GM18519 (cell line): Measurements from ENCODE around the gene DNAH1.

Experiments used
- ATAC-seq: cut with Tn5 transposase; IDR thresholded peaks from one replicate; pipeline ENCODE4 v1.9.1; 2021; ENCODE audit warnings: mild to moderate bottlenecking, moderate library complexity; ENCODE audit not compliant: unreplicated experiment, low FRiP score

DNAH1 gene

DNA sequence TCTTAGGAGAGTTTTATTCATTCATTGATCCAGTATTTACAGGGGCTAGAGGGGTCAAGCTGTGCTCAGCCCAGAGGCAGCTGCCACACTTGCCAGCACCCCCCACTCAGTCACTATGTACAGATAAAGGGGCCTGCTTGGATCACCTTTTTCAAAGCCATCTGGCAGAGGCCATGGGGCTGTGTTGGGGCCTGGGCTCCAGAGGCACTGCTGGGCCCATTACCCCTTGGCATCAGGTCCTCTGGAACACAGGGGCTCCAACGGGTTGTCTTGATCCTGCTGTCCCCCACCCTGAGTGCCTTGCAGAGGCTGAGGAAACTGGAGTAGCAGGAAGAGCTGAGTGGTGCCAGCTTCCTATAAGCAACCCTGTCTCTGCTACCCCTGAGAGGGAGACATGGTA, 84.9 kb downstream of the DNAH1 start:
- no peak for ATAC-seq

- no peak for ATAC-seq
Measured at GRCh38 chr3:52401551-52401950, 85.4 kb downstream of the DNAH1 start.

- ATAC-seq, result no peak
Measured at GRCh38 chr3:52402101-52402521, 86.0 kb downstream of the DNAH1 start.

- no peak for ATAC-seq
Measured at GRCh38 chr3:52402706-52403270, 86.7 kb downstream of the DNAH1 start.

DNA sequence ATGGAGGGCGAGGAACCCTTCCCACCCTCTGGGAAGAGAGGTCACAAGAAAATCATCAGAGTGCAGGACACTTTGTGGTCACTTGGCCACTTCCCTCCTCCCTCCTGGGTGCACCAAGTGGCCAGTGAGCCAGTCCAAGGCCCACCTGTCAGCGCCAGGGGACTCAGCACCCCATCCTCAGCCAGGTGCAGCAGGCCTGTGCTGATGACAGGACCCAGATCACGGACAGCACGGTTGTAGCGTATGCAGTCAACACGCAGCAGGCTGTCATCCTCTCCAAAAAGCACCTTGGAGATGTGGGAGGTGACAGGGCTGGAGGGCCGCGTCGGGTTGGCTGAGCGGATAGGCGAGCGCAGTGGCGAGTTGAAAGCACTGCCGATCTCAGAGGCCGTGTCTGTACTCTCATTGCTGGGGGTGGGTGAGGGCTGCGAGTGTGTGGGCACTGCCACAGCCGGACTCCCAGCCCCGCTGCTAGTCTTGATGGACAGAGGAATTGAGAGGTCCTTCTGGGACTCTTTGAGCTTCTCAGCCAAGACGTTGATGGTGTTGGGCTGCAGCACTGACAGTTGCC, 87.2 kb downstream of the DNAH1 start:
- no peak for ATAC-seq

- ATAC-seq, result no peak
Measured at GRCh38 chr3:52403955-52404354, 87.8 kb downstream of the DNAH1 start.

GRCh38 chr3:52404391-52404790, 88.3 kb downstream of the DNAH1 start:
- no peak for ATAC-seq

GRCh38 chr3:52405066-52405465, 88.9 kb downstream of the DNAH1 start:
- no peak for ATAC-seq

- no peak for ATAC-seq
Measured at GRCh38 chr3:52405601-52406110, 89.5 kb downstream of the DNAH1 start.

DNA sequence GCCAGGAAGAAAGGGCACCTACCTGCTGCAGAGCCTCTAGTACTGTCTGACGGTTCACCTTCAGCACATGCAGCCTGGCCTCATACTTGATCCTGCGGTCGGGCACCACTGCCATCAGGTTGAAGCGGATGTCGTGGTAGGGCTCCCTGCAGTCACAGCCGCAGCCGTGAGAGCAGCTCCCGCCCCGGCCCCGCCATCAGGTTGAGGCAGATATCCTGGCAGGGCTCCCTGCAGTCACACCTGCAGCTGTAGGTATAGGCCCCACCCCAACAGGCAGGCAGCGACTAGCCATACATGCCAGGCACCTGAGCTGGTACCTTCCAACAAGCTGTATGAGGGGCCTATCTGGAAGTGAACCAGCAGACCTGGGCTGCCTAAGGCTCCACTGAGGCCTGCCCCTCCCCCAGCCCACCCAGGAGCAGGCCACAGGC, 90.1 kb downstream of the DNAH1 start:
- ATAC-seq, result no peak

DNA sequence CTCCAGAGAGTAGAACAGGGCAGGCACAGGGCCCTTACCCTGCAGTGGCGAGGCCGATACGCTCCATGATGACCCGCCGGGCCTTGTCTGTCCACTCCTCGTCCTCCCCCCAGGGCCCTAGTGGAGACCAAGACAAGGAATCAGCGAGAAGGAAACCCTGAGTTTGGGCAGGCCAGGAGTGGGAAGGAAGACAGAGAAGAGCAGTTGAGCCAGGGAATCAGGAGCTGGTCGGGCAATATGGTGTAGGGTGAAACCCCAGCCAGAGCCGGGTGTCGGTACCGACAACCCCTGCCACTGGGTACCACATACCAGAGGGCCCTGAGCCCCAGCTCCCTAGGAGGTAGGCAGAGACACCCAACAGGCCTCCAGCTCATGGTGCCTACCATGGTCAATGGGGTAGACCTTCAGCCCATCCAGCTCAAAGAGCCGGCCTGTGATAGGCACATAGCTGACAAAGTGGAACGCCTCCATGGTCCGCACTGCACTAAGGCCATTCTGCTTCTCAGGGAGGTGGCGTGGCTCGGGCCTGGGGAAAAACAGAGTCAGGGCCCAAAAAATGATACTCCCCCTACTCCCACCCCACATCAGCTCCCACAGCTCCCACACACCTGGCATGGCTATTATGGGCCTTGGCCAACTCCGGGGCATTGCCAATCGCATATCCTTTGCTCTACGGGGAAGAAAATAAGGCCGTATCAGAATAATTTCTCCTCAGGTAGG, 90.8 kb downstream of the DNAH1 start:
- ATAC-seq, result no peak

DNA sequence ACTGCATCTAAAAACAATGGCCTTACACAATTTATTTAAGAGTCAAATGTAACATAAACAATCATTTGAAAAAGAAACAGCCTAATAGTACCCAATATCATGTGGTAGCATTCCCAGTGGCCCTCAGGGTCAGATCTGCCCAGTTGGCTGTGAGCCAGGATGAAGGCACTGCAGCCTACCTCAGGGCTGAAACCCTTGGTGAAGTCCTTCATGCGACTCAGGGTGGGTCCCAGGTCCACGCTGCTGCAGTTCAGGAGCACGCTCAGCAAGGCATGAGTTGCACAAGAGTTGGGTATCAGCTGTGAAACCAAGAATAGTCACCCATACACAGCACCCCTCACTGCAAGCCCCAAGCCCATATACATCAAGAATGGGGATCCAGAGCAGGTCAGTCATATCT, 91.7 kb downstream of the DNAH1 start:
- ATAC-seq, result no peak

DNA sequence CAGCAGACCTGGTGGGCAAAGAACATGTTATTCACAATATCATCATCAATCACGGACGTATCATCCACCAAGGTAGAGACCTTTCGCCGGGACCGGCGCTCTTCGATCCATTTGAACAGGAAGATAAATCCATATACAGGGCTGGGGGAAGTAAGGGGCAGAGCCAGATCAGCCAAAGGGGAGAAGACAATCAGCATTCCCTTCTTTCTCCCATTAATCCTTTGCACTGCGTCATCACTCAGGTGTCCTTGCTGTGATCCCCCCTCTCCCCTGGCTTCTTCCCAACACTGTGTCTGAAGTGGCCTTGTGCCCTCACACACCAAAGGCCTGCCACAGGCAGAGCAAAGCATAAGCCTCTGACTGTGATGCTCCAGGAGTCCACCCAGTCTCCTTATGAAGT, 92.3 kb downstream of the DNAH1 start:
- no peak for ATAC-seq

GRCh38 chr3:52415800-52416199, 99.7 kb downstream of the DNAH1 start:
- ATAC-seq, result no peak

DNA sequence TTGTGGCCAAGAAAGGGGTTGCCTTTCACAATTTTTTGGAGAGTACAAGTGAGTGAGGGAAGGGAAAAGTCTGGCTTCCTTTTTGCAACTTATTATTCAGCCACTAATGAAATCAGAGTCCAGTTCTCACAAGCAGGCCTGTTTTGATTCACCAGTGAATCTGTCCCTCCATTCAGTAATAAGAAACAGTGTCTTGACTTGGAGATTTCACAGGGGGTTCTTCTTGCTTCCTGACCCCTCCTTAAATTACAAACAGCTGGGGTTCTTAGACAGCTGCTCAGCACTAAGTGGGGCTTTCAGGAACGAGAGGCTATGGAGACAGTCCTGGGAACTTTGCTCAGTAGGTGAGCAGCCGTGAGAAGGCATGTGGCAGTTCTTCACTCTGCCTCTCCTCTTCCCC, 104.3 kb downstream of the DNAH1 start:
- ATAC-seq, result no peak

DNA sequence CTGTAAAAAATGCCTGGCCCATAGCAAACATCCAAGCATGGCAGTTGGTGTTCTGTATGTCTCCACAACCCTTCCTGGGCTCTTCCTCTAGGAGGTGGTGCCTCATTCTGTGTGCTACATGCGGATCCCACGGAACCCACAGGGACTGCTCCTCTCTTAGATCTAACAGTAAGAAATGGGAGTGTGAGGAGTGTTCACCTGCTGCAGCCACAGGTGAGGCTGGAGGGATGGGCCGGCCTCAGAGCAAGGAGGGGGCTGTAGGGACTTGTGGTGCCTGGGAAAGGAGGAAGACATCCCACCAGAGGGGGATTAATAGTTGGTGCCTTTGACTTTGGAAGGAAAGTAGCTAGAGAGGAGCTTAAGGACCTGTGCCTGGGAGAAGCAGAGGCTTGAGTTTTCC, 106.5 kb downstream of the DNAH1 start:
- ATAC-seq, result no peak

- no peak for ATAC-seq
Measured at GRCh38 chr3:52423173-52423572, 107.1 kb downstream of the DNAH1 start.

DNA sequence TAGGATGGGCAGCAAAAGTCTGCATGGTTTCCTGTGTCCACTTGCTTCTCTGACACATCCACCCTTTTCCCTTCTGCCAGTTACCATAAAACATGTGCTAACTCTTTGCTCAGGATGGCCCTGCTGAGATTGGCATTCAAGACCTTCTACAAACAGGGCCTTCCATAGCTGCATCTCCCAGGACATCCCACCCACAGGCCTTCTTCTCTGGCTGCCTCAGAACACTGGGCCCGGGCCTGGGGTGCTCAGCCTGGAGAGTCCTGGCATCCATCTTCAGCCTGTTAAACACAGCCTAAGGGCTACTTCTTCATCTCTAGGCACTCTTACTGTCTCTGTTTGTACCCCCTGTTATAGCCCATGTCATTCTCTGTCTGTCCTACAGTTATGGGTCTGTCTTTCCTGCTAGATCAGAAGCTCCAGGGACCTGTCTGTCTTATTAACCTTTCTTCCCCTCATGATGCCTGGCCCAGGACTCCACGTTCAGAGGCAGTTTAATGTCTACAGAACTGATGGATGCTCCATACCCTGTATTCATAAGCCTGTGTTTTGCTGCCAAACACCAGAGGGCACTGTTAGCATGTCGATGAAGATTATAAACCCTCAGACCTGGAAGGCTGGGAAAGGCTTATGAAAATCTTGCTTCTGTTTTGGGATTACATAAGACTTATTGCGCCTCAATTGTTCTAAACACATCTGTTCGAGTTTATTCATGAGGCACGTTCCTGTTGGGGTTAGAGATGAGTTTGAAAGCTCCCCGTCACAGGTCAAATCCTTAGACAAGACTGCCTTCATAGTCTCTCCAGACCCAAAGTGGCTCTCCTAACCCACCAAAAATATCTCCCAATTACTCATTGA, 112.3 kb downstream of the DNAH1 start:
- ATAC-seq, result no peak

DNA sequence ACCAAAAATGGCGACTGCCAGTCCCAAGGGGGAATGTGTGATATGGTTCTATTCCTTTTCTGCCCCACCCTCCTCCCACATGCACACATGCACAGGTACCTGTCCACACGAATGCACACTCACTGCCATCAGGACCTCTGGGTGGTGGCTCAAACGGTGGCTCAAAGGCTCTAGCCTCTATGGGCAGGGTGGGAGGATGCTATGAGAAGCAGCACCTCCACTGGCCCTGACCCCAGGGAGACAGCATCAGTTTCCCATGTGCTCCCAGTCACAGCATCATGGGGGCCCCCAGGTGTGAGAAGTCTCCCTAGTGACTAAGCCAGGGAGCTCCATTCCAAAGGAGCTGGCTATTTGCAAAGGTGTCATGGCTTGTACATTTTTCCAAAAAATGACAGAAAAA, 112.9 kb downstream of the DNAH1 start:
- no peak for ATAC-seq

- ATAC-seq, result no peak
Measured at GRCh38 chr3:52429779-52430415, 113.8 kb downstream of the DNAH1 start.

DNA sequence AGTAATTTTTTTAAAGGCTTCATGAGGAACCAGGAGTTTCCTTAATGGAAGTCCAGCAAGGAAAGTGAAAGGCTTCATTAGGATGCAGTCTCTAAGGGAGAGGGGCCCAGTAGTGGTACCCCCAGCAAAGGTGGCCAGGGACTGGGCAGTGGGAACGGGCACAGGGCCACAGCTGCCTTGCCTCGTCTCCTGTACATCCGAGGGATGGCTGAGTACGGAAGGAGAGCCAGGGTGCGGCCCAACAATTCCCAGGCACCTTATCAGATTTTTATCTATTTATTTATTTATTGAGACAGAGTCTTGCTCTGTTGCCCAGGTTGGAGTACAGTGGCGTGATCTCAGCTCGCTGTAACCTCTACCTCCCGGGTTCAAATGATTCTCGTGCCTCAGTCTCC, 114.3 kb downstream of the DNAH1 start:
- no peak for ATAC-seq
